Thymus (tissue), 11 donors: Measurements from ENCODE around the gene ALOX5AP. TPM values are rescaled to one million over a fixed set of nuclear protein-coding genes. Genes with fewer than 3 reads are reported as not detected.
A peak's percentile ranks its signal among the peaks of the same experiment; 100 is the strongest.
"Not testable (repeated sequence)": the region's sequence is repeated elsewhere in the genome, so short reads cannot be mapped to it uniquely, and the experiment has no call there.

Experiments used
- DNase-seq, 9 donors: peaks; one replicate each; pipeline ENCODE4 v3.0.0-alpha.2; 2013; ENCODE audit warnings: low spot score in 9 of 9, low read depth in 6 of 9, missing footprints in 1 of 9
- H3K27ac ChIP-seq, 2 donors: one replicate each; pipeline ENCODE4 v1.5.1; 2013; ENCODE audit warnings: control low read depth in 1 of 2, low read depth in 1 of 2, low read length in 1 of 2, mild to moderate bottlenecking in 1 of 2, moderate library complexity in 1 of 2
- H3K27me3 ChIP-seq, 2 donors: one replicate each; pipeline ENCODE4 v1.5.1; 2013; ENCODE audit warnings: low read length in 1 of 2; ENCODE audit not compliant: control insufficient read depth in 2 of 2, insufficient read depth in 1 of 2
- H3K36me3 ChIP-seq, 2 donors: one replicate each; pipeline ENCODE4 v1.5.1; 2013; ENCODE audit warnings: low read length in 1 of 2, mild to moderate bottlenecking in 1 of 2, moderate library complexity in 1 of 2; ENCODE audit not compliant: control insufficient read depth in 2 of 2, insufficient read depth in 2 of 2
- H3K4me1 ChIP-seq, 2 donors: one replicate each; pipeline ENCODE4 v1.5.1; 2013; ENCODE audit warnings: low read length in 2 of 2; ENCODE audit not compliant: control insufficient read depth in 2 of 2, insufficient read depth in 2 of 2
- H3K4me3 ChIP-seq, 2 donors: one replicate each; pipeline ENCODE4 v1.5.1; 2013; ENCODE audit warnings: low read length in 2 of 2, control low read depth in 1 of 2, mild to moderate bottlenecking in 1 of 2
- H3K9me3 ChIP-seq, 2 donors: one replicate each; pipeline ENCODE4 v1.5.1; 2013; ENCODE audit warnings: low read length in 1 of 2, mild to moderate bottlenecking in 1 of 2; ENCODE audit not compliant: control insufficient read depth in 2 of 2, insufficient read depth in 1 of 2
- WGBS: extraction: QIAGEN DNeasy Blood & Tissue Kit; methylation state at CpG from one replicate; pipeline ENCODE4 v1.1.7; 2013; 5-methylcytosine and 5-hydroxymethylcytosine counted together
- polyA plus RNA-seq: library from polyadenylated mRNA; stranded (reverse); fragments of 200-250 nt; gene quantifications from one replicate; pipeline ENCODE4 v1.2.3, GENCODE V29; 2013
- total RNA-seq: library from RNA; stranded (reverse); fragments of 120-200 nt; gene quantifications from one replicate; pipeline ENCODE4 v1.2.4, GENCODE V29; 2013
- donor health status: healthy.

The ALOX5AP gene
- total and polyA plus RNA-seq, 2 donors, result 36.9 to 77.1 TPM

DNA sequence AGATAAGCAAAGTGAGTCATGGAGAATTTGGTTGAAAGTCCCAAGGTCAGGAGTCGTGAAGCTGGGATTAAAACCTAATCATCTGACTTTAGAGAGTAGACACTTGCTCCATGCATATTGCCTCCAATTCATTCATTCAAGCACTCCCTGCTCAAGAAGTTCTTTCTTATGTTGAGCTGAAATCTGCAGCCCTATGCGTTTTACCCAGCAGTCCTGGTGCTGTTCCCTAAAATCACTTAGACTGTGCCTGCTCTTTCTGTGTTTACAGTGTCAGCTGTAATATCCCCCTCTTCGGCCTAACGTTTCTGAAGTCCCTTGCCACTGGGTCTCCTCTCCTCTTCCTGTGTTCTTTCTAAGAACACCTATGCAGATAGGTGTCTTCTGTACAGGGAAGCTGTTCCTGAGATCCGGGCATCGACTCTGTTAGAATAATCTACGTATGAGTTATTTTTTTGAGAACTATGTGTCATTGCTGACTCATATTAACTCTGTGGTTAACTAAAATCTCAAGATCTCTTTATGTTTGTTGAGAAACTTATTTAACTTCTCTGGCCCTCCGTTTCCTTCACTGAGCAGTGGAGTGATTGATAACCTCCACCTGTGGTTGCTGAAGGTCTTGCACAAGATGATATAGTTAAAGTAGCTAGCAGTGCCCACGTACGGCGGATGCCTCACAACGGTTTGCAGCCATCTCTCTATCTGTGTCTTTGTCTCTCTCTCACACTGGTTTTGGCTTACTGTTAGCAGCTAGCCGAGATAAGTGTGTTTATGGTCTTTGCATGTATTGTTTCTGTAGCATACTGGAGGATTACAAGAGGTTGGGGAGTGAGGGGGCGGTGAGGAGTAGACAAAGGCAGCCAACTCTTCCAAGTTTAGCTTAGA, 4.7 kb downstream of the ALOX5AP start:
- Histone ChIP-seq H3K4me3 (peak overlapping the region in 1 of 2 donors; percentile 31), H3K36me3 (peaks cover 3 to 11% of the 10 kb centered on the region in 2 donors), H3K9me3 (no peaks in the 10 kb centered on the region), H3K27ac (peak overlapping the region; percentile 40 to 86), H3K4me1 (peaks cover 53 to 69% of the 10 kb centered on the region in 2 donors), H3K27me3 (no peaks in the 10 kb centered on the region)
- WGBS, result 36% methylated on average over 14 of the region's 14 CpGs
- peak in 2 of 9 donors; percentile 24 to 53 for DNase-seq

DNA sequence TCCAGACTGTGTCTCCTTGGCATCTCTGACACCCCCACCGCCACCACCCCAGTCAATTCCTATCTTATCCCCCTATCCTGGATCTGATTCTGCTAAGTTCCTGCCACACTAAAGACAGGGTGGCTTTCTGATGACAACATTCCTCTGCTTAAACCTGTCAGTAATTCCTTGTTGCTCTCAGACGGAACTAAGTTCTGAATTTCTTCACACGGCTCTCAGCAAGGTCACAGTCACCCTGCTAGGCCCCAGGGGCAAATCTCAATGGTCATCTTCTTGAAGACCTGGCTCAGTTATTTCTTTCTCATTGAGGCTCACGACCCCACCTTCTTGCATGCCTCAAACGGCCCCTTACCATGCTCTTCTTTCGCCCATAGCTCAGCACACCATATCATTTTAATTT, 7.6 kb downstream of the ALOX5AP start:
- no peaks in the 10 kb centered on the region for H3K9me3 ChIP-seq
- H3K4me1 ChIP-seq, result peaks cover 39 to 52% of the 10 kb centered on the region in 2 donors
- no peaks in the 10 kb centered on the region for H3K27me3 ChIP-seq
- WGBS, result 98% methylated on average over 6 of the region's 6 CpGs
- no peak overlapping the region for H3K27ac ChIP-seq
- peaks cover 17 to 24% of the 10 kb centered on the region in 2 donors for H3K36me3 ChIP-seq
- DNase-seq, result no peak
- no peak overlapping the region for H3K4me3 ChIP-seq

DNA sequence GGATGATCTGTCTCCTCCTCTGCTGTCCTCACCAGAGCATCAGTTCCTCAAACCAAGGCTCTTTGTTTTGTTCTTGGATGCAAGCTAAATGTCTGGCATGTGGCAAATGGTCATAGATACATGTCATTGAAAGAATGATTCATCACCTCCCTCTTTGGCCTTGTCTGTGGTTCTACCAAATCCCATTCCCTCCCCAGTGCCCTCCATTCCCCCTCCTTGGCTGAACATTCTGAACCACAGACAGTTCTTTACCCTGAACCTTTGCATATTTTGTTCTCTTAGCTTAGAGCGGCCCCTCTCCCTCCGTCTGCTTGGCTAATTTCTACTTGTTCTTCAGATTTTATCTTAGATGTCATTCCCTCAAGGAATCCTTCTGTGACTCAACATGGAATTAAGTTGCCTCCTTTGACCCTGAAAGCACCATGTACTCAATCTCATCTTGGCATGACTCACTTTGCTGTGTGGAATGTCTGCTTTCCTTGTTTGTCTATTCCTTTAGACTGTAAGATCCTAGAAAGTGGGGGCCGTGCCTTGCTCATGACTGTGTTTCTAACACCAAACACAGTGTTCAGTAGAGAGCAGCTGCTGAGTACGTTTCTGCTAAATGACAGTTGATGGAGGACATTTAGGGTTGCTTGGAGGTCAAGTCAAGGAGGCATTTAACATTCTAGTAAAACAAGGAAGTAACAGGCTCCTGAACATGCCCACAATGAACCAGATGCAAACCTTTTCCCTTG, 8.1 kb downstream of the ALOX5AP start:
- no peak overlapping the region for H3K4me3 ChIP-seq
- peaks cover 33 to 46% of the 10 kb centered on the region in 2 donors for H3K4me1 ChIP-seq
- WGBS, result 81% methylated on average over 4 of the region's 4 CpGs
- H3K27me3 ChIP-seq, result no peaks in the 10 kb centered on the region
- peak in 1 of 9 donors; percentile 7 for DNase-seq
- H3K36me3 ChIP-seq, result peaks cover 17 to 26% of the 10 kb centered on the region in 2 donors
- H3K9me3 ChIP-seq, result no peaks in the 10 kb centered on the region
- no peak overlapping the region for H3K27ac ChIP-seq

DNA sequence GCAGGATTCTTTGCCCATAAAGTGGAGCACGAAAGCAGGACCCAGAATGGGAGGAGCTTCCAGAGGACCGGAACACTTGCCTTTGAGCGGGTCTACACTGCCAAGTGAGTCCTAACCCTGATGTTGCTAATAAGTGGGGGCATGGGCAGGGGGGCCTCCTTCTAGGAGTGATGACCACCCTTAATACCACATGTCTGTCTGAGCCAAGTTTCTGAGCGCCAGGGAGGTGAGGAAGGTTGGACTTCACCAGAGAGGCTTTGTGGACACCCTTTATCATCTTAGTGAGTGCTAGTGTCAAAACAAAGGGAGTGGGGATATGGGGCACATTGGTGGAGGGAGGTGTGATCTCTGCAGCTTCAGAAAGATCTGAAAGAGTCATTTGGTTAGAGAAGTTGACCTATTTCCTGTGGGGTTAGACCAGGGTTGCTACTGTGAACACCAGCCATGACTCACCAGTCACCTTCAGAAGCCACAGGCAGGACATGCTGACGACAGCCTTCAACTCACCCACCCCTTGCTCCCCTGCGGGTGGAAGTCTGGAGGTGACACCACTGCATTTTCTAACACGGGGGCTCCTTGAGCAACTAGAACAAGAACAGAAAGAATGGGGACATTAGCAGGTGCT, 8.8 kb downstream of the ALOX5AP start:
- peak overlapping the region in 1 of 2 donors; percentile 39 for H3K27ac ChIP-seq
- no peaks in the 10 kb centered on the region for H3K9me3 ChIP-seq
- H3K27me3 ChIP-seq, result no peaks in the 10 kb centered on the region
- WGBS, result 53% methylated on average over 7 of the region's 7 CpGs
- peaks cover 27 to 39% of the 10 kb centered on the region in 2 donors for H3K4me1 ChIP-seq
- DNase-seq, result peak in 5 of 9 donors; percentile 29 to 79 (median 50)
- peaks cover 21 to 32% of the 10 kb centered on the region in 2 donors for H3K36me3 ChIP-seq
- no peak overlapping the region for H3K4me3 ChIP-seq

DNA sequence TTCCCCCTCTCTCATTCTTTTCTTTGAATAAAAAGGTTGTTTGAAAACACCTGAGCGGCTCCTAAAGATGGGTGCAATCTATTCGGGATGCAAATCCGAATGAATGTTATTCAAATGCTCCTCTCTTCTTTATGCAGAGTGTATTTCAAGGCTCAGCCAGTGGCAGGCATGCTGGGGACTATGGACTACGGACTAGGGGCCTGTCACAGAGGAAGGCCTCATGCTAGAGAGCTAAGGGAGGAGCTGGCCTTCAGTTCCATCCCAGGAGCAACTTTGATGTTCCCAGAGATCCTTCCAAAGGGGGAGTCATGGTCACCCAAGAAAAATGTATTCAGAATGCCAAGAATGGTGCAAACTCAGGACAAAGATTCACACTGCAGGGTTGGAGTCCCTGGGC, 9.3 kb downstream of the ALOX5AP start:
- Histone ChIP-seq H3K36me3 (peaks cover 23 to 37% of the 10 kb centered on the region in 2 donors), H3K4me1 (peaks cover 25 to 36% of the 10 kb centered on the region in 2 donors), H3K27ac (peak overlapping the region in 1 of 2 donors; percentile 39), H3K27me3 (no peaks in the 10 kb centered on the region), H3K4me3 (no peak overlapping the region), H3K9me3 (no peaks in the 10 kb centered on the region)
- WGBS, result 91% methylated on average over 4 of the region's 4 CpGs
- no peak for DNase-seq

DNA sequence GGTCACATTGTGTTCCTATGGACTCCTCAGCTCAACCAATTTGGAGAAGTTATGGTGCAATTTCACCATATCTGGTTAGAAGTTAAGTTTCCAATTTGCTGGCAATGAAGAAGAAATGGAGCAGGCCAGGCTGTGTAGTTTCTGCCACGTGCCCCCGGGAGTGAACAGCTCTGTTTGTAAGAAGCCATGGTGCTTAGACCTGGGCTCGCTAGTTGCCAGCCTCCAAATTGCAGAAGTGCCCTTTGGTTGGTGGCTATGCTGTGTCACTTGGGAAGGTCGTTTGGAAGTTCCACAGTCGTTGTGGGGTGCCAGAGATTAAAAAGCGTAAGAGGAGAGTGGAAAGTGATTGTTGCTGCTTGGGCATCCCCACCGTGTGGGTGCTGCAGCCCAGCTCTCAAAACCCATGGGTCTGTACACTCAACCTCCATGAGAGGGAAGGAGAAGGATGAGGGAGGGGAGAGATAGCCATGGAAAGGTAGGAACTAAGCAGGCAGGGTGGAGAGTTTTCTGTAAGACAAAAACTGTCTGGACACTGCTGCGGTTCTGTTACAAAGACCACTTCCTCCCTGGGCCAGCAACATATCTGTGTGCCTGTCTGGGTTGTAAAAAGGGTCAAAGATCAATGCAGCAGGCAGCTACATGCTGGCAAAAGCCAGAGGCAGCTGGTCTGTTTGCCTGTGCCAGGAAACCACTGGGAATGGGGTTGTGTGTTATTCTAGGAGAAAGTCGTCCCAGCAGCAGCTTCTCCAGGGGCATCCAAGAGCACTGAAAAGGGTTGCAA, 10.8 kb downstream of the ALOX5AP start:
- Histone ChIP-seq H3K9me3 (no peaks in the 10 kb centered on the region), H3K36me3 (peaks cover 25 to 47% of the 10 kb centered on the region in 2 donors), H3K27ac (no peak overlapping the region), H3K4me3 (no peak overlapping the region), H3K4me1 (peaks cover 17 to 23% of the 10 kb centered on the region in 2 donors), H3K27me3 (no peaks in the 10 kb centered on the region)
- 50% methylated on average over 9 of the region's 9 CpGs for WGBS
- no peak for DNase-seq

DNA sequence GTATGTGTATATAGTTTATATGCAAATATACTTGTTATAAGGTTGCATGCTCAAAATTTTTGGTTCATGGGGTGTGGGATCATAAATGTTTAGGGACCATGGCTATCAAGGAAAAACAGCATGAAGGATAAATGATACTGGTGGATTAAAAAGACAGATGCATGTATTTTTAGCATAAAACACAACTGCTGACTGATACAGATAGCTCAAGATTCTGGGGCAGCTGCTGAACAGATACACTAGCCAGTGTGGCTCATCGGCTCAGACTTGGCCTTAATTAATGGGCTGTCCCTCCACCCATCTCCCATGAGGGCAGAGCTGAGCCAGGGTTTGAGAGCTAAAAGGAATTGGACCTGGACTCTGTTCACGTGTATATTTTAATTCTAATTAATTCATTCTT, 11.4 kb downstream of the ALOX5AP start:
- Histone ChIP-seq H3K27ac (no peak overlapping the region), H3K9me3 (no peaks in the 10 kb centered on the region), H3K4me1 (peaks cover 17 to 23% of the 10 kb centered on the region in 2 donors), H3K27me3 (no peaks in the 10 kb centered on the region), H3K4me3 (no peak overlapping the region), H3K36me3 (peaks cover 32 to 50% of the 10 kb centered on the region in 2 donors)
- DNase-seq, result no peak
- WGBS, result 98% methylated on average over 2 of the region's 2 CpGs

DNA sequence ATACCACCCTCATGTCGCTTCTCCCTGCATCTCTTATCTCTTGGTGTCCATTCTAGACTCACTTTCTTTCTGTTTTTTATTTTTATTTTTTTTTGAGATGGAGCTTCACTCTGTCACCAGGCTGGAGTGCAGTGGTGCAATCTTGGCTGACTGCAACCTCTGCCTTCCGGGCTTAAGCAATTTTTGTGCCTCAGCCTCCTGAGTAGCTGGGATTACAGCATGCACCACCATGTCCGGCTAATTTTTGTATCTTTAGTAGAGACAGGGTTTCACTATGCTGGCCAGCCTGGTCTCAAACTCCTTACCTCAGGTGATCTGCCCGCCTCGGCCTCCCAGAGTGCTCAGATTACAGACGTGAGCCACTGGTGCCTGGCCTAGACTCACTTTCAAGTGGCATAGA, 12.5 kb downstream of the ALOX5AP start:
- H3K4me3 ChIP-seq, H3K27ac ChIP-seq, DNase-seq, H3K27me3 ChIP-seq, H3K9me3 ChIP-seq: not testable (repeated sequence)
- Histone ChIP-seq H3K4me1 (peaks cover 17 to 23% of the 10 kb centered on the region in 2 donors), H3K36me3 (peaks cover 39 to 55% of the 10 kb centered on the region in 2 donors)
- WGBS, result 97% methylated on average over 6 of the region's 6 CpGs
